HG03342 (cell line): Measurements from ENCODE around the gene ITPKB.

Experiments used
- ATAC-seq: cut with Tn5 transposase; IDR thresholded peaks from one replicate; pipeline ENCODE4 v1.9.1; 2021; ENCODE audit warnings: mild to moderate bottlenecking, moderate library complexity; ENCODE audit not compliant: unreplicated experiment

ITPKB gene

DNA sequence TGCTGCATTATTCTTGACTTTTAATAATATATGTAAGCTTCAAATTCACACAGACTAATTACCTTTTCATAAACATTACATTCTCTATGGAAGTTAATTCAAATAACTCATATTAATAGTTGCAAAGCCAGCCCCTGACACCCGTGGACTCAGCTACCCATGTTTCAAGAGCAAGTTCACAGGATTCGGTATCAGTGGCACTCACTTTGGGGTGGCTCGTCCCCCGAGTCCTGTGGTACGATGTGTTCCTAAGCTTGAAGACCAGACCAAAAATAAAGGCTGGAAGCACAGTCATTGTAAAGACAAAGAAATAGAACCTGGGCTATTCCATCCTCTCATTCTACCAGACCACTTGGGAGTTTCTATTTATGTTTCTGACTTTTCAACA, 70.9 kb downstream of the ITPKB start:
- ATAC-seq, result no peak

DNA sequence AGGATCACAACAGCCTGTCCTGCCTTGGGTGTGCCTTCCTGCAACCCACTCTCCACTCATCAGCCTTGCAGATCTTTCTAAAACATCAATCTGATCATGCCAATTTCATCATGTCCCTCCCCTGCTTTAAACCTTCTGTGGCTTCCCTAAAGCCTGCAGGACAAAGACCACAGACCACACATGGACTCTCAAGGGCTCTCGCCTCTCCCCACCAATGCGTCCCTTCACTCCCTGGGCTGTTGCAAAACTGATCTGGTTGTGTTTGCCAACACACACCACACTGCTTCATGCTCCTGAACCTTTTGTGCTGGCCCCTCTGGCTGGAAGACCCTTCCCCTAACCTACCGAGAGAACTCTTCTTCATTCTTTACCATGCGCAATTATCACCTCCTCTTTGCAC, 72.4 kb downstream of the ITPKB start:
- ATAC-seq, result no peak

DNA sequence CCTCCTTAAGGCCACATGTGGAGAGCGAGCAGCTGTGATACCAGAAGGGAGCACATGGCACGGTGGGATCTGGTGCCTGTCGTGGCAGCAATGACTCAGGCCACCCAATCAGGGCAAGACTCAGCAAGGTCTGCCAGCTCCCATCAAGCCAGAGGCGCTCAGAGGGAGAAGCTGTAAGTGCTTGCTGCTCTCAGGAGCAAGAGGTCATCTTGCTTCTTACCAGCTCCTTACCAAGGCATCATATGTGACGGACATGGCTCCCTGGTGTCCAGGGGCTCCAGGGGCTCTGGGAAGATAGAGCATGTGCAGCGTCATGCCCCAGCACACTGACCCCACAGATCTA, 72.9 kb downstream of the ITPKB start:
- no peak for ATAC-seq

DNA sequence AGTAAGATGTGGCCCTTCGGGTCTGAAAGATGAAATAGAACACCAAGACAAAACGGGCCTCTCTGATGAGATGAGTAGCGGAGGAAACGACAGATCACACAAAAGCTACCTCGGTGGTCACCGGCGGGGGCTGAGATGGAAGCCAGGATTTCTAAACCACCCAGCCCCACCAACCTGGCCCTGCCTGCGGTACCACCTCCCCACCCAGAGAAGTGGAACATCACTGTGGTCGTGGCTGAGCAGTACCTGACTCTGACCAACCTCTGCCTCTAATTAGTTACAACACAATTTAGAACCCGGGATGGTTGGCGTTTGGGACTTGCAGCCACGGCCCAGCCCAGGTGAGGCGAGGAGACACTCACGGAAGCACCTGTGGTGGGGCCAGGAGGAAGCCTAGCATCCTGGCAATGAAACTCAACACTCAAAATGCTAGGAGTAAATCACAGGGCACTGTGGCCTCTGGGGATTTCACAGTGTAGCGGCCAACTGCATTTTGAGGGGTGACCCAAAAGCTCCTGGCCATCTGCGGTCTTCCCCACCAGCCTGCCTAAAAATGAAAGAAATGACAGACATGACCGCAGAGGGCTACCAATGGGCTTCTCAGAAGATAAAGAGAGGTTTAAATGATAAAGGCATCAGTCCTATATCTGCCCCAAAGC, 73.4 kb downstream of the ITPKB start:
- ATAC-seq, result no peak

DNA sequence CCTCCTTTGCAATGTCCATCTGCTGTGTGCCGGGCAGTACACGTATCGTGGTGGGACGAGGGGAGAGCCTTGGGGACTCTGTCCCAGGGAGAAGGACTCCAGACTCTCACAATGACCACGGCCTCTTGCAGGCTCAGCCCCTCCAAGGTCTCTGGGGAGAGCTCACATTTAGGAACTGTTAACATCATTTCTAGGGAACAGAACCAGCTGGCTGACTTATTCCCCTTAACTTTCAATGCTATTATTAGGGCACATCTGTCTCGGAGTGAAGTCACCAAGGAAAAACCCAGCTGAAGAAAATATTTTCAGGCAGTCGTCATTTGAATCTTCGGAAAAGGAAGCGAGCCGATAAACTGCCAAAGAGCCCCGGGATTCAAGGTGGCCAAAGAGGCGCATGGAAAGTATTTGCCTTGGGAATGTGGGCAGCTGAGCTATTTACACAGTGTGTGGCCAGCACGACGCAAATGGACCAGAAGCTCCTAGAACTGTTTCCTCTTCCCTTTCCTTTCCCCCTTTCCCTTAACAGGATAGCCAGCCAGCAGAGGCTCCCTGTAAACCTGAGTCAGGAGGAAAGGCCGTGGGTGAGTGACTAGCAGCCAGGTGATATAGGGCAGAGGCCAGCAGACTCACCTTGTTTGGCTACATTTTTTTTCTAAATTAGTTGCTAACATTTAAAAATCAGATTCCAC, 74.5 kb downstream of the ITPKB start:
- ATAC-seq, result no peak

DNA sequence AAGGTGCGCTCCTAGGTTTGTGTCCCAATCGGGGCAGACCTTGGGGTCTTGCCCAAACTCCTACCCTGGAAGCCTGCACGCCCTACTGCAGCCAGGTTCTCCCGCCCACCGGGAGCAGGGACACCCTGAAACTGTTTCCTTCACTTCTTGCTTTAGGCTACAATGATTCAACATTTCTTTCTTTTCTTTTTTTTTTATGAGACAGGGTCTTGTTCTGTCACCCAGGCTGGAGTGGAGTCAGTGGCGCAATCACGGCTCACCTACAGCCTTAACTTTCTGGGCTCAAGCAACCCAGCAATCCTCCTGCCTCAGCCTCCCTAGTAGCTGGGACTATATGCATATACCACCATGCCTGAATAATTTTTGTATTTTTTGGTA, 75.8 kb downstream of the ITPKB start:
- ATAC-seq, result no peak

DNA sequence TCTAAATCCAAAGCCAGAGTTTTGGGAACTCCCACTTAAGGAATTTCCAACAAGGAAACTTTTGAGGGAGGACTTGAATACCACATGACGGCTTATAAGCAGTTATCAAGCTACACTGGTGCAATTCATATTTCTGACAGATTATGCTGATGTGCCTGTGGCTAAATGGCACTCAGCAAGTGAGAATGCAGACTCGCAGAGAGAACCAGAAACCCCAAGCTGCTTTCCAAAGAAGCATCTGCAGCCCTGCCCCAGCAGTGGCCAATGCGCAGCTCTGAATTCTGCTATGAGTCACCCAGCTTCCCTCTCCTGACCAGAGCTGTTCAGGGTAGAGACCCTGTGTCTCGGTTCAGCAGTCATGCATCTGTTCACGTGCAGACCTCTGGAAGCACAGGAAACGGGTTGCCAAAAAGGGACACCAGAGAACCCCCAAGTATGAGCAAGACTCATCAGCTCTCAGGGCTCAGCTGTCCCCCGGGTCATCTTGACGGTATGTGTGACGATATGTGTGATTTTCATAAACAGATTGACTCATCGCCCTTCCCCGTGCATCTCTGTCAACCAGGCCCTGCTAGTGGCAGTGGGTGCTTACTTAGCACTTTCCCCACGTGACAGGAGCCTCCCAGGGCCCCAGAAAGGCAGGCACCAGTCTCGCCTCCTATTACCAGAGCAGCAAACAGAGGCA, 76.3 kb downstream of the ITPKB start:
- peak; percentile 95 for ATAC-seq

DNA sequence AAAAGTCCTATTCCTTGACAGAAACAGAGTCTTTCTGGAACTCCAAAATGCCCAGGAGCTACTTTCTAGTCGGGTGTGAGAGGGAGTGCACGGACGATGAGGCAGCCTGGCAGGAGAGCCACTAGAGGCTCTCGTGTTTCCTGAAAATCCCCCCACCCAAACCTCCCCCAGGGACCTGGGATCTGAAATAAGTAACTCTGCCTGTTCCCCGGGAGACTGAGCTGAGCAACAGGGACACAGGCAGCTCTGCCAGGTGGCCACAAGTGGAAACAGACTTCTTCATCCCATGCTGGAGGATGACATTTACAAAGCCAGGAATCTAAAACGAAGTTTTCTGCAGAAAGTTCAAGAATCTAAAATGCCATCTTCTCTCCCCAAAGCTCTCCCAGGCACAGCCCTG, 77.1 kb downstream of the ITPKB start:
- no peak for ATAC-seq

DNA sequence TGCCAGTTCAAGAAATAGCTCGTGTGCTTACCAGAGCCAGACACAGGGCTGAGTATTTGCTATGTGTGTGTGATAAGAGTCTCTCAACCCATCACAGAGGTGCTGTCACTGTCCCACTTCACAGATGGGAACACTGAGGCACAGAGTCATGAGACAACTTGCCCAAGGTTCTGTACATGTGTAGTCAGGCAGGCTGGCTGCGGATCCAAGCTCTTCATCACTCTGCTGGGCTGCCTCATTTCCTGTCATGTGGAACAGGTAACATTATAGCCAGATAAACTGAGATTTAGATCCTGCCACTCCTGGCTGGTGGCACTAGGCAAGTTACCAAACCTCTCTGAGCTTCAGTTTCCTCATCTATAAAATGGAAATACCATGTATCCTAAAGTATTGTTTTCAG, 77.8 kb downstream of the ITPKB start:
- ATAC-seq, result no peak

DNA sequence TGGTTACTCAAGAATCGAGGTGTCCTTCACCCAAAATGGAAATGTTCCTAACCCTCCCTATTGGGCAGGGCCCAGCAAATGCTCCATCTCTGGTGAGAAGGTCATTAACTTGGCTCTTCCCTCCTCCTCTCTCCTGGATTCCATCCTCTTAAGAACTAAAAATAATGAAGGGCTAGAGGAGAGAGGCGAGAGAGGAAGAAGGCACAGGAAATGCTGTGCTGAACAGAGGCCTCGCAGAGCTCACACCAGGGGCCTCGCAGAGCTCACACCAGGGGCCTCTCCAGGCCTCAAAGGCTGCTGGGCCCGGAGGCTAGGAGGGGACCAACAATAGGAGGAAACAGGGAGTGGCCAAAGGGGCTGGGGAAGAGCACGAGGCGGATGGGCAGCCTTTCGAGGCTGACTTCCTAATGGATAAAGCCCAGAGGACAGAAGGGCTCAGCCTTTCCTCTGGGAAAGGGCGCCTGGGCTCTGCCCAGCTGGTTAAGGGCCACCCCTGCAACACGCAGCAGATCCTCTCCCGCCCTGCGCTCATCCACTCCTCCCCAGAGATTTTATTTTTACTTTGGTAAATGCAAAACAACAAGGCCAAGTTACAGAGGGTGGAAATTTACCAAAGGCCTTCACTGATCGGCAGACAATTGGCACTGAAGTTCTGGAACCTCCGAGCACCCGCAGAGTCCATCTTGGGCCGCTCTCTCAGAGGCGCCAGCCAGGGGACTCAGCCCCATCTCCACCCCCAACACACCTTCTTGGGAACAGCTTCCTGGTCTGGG, 78.5 kb downstream of the ITPKB start:
- ATAC-seq, result no peak

DNA sequence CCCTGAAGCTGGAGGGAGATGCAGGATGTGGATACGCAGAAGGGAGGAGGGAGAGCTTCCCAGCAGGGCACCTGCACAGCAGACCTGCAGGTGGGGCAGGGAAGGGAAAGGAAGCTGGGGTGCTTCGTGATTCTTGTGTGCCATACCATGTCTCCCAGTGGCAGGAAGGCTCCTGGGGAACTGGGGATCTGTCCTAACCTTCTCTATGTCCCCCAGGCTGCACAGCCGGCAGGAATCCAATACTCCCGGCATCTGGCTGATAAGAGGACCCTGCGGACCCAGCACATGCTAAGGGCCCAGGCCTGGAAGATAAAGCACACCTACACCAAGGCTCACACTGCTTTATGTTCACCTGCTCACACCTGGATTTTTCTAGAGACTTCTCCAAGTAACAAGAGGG, 79.4 kb downstream of the ITPKB start:
- no peak for ATAC-seq

DNA sequence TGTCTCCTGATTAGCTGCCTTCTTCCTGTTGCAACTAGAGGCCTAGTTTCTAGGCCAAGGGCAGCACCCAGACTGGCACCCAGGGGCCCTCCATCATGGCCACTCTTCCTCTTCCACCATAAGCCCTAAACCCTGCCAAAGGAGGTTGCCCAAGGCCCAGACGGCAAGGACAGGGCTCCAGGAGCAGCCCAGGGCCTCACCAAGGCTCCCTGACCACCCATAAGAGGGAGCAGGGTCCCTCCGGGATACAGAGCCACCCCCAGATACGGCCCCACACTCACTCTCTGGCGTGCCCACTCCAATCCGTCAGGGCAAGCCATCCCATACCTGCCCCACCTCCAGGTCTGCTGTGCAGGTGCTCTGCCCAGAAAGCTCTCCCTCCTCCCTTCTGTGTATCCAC, 79.9 kb downstream of the ITPKB start:
- ATAC-seq, result no peak

DNA sequence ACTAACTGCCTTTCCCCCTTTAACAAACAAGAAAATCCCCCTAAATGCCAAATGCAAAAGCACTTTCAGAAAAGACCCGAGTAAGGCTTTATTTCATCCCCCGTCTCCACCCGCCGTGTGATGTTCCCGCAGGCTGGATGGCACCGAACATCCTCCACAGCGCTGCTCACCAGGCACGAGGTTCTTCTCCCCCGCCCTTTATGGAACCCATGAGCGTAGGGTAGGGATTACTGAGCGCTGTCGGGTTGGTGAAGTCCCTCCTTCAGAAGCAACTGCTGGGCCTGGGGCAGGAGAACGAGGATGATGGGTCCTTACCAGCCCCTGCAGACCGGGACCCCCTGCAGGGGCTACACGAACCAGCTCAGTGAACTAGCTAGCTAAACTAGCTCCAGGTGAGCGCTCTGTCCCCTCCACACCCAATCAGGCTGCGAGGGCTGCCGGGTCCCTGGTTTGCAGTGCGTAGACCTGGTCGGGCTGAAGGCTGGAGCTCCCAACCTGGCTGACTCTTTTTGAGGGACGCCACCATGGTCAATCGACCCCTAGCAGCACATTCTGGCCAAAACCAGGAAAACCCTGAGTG, 80.4 kb downstream of the ITPKB start:
- ATAC-seq, result no peak

DNA sequence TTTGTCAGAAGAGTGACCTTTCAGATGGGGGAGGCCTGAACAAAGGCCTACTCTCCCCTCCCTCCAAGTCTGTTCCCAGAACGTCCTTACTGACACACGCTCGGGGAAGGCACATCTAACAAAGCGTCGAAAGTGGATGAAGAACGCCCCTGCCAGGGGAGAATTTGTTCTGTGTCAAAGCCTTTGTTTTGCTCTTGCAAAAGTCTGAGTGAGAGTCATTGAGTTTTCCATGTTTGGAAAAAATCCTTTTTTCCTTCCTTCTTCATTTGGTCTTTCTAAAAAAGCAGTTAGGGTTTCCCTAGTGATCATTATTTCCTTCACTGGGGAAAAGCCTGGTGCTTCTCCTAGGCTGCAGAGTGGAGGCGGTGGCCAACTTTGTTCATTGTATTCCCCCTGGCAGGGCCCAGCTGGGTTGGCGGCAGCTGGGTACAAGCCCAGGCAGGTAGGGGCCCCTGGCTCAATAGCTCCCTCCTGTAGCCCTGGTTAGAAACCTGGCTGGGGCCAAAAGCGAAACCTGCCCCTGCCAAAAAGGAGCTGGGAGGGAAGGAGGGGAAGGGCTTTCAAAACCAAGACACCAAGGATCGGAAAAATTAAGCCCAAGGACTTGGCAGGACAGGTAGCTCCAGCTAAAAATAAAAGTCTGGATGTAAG, 81.1 kb downstream of the ITPKB start:
- ATAC-seq, result no peak

DNA sequence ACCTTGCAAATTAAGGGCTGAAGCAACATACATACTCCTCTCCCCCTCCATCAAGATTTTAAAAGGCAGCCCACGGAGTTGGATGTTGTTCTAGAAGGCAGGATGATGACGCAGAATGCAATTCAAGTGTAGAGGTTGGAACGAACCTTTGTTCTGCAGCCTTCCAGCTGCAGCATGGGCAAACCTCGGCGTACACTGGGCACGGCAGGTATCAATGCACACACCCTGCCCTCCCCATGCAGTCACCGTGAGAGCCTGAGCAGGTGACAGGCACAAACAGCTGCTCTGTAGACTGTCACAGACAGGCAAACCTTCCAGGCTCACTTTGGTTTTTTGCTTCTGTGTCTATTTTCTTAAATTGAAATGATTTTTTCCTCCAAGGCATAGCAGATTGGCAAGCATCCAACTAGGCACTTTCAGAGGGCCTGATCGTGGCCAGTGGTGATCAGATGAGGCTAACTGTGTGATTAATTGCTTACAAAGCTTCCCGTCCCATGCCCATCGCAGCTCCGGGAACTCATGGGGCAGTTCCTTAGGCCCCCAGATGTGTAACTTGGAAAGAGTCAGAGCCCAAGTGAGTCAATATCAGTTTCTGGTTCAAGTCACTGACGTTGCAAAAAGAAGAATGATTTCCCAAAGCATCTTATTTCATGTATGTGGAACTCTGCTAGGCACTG, 82.3 kb downstream of the ITPKB start:
- no peak for ATAC-seq

DNA sequence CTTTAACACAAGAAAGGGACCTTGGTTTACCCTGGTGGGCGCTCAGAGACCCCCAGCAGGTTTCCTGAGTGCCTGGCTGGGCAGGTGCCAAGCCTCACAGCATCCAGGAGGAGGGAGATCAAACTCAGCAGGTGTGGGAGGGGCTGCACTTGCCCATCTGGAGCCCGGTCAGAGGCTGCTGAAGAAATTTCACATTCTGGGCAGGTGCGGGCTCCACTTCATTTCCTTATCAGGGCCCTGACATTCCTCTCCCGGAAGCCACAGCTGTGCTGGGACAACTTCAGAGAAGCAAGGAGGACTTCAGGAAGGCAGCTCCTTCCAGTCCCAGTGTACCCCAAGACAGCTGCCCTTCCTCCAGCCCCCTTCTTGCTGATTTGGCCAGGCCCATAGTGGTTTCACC, 82.9 kb downstream of the ITPKB start:
- ATAC-seq, result no peak

DNA sequence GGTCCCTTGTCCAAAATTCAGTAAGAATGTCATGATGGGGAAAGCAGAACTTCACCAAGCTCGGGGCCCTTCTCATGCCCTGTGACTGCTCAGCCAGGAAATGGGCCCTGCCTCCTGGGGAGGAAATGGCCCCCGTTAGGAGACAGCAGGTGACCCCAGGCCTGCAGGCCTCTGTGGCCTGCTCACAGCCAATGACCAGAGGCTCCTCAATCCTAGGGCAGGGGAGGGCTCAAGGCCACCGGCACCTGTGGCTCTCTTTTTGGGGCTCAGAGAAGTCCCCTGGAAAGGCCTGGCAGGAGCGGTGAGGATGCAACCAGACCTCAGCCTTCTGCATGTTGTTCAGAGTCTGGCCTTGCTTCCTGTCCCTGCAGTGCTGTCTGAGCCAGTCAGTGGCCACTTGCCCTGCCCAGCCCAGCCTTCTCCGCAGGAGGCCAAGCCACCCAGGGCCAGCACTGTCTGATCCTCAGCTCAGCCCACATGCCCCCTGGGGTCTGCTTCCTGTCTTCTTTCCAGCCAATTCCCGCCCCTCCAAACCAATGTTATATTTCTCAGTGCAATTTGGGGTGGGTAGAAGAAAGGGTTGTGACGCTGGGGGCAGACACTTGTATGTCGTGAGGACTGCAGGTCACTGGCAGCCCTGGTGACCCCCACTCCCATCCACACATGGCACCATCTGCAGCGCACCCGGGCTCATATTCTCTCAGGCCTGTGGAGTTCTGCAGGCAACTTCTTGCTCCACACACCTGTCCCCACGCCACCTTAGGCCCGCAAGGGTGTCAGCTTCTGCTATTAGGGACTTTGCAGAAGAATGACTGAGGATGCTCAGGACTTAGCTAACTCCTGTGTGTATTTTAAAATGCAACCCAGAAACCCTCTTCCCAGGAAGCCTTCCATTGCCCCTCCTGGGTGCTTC, 83.6 kb downstream of the ITPKB start:
- ATAC-seq, result no peak

DNA sequence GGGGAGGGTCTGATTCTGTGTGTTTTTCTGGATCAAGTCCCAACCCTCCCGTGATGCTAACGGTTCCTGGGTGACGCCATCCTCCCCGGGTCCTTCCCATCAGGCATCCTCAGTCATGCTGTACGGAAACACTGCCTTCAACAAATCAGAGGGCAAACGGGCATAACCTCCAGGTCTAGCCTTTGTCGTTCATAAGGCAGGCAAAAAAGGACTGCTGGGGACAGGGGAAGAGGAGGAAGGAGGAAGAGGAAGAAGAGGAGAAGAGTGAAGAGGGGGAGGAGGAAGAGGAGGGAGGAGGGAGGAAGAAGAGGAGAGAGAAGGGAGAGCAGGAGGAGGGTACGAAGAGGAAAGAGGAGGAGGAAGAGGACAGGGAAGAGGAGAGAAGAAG, 84.4 kb downstream of the ITPKB start:
- ATAC-seq, result no peak

DNA sequence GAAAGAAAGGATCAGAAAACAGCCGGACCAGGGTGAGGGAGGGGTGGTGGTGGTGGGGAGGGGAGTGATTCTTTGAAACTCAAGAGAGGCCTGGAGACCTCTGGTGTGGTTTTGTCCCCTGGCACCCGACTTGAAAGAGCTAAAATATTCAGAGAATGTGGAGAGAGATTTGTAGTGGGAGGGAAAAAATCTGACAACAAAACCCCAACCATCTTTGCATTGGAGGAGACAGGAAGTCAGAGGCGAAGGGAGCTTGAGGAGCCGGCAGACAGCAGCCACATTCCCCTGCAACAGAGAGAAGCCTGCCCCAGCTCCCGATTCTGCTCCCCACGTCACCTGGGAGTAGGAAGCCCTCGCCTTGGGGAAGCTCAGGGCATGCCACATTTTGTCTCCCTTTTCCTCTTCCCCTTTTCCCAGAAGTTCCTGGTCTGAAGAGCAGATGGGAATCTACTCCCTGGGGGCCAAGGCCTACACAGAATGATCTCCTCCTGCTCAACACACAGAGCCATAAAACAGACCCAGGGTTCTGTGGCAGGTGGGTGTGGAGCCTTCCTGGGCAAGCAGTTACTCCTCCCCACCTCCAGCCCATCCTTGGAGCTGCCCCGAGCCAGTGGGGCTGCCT, 84.9 kb downstream of the ITPKB start:
- no peak for ATAC-seq
